IPS DF 6.9 (cell line): Measurements from ENCODE around the gene OLFML3.

Source experiments
- DNase-seq: peaks from one replicate; pipeline ENCODE4 v3.0.0-alpha.2; 2013; ENCODE audit warnings: low read depth, low spot score
- H3K27ac ChIP-seq: one replicate; pipeline ENCODE4 v1.5.1; 2013; ENCODE audit warnings: low read length, control low read depth
- H3K27me3 ChIP-seq: 2 replicates; pipeline ENCODE4 v1.6.1; 2013; ENCODE audit warnings: mild to moderate bottlenecking, low read length; ENCODE audit not compliant: control insufficient read depth, insufficient read depth
- H3K36me3 ChIP-seq: 2 replicates; pipeline ENCODE4 v1.6.1; 2013; ENCODE audit warnings: low read length; ENCODE audit not compliant: control insufficient read depth, insufficient read depth
- H3K4me1 ChIP-seq: 2 replicates; pipeline ENCODE4 v1.6.1; 2013; ENCODE audit warnings: low read length; ENCODE audit not compliant: control insufficient read depth, insufficient read depth
- H3K4me3 ChIP-seq: 2 replicates; pipeline ENCODE4 v1.5.1; 2013; ENCODE audit warnings: mild to moderate bottlenecking, low read length
- H3K9me3 ChIP-seq: 2 replicates; pipeline ENCODE4 v1.6.1; 2013; ENCODE audit warnings: low read length, inconsistent platforms; ENCODE audit not compliant: control insufficient read depth, insufficient read depth
- WGBS: extraction: QIAGEN DNeasy Blood & Tissue Kit; methylation state at CpG from one replicate; pipeline ENCODE4 v1.1.7; 2013; ENCODE audit warnings: mixed read lengths, missing lambda C conversion rate; ENCODE audit not compliant: insufficient read length, insufficient coverage; 5-methylcytosine and 5-hydroxymethylcytosine counted together

OLFML3 gene

DNA sequence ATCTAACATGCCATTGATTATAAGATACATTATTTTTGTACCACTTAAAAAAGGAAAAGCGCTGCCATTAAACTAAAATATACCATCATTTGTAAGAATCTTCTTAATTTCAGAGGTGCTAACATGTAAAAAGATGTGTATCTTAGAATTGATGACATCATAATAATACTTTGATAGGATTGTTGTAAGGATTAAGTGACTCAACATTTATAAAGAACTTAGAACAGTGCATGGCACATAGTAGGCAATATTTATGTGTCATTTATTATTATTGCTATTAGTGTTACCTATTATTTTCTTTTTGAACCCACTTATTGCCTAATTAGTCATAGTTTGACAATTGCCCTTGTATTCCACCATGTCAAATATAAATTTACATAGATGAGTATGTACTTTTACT lies 28.4 kb upstream of the OLFML3 start:
- Histone ChIP-seq H3K27ac (no peak overlapping the region), H3K4me1 (no peaks in the 10 kb centered on the region), H3K9me3 (no peaks in the 10 kb centered on the region), H3K27me3 (no peaks in the 10 kb centered on the region), H3K4me3 (no peak overlapping the region), H3K36me3 (no peaks in the 10 kb centered on the region)
- no CpG with 5 or more reads among the region's 1 CpG for WGBS
- DNase-seq: no peak

DNA sequence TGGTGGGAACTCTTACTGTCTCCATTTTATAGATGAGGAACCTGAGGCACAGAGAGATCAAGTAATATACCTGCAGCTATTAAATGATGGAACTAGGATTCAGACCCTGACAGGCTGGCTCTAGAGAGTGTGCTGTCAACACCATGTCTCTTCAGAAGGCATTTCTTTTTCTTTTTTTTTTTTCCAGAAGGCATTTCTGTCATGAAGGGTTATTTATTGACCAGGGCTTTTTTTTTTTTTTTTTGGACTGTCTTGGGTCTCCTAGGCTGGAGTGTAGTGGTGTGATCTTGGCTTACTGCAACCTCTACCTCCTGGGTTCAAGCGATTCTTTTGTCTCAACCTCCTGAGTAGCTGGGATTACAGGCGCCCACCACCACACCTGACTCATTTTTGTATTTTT lies 27.6 kb upstream of the OLFML3 start:
- H3K36me3 ChIP-seq: no peaks in the 10 kb centered on the region
- DNase-seq: no peak
- no peaks in the 10 kb centered on the region for H3K9me3 ChIP-seq
- H3K27me3 ChIP-seq: no peaks in the 10 kb centered on the region
- no peak overlapping the region for H3K27ac ChIP-seq
- WGBS: no CpG with 5 or more reads among the region's 2 CpGs
- no peak overlapping the region for H3K4me3 ChIP-seq
- H3K4me1 ChIP-seq: no peaks in the 10 kb centered on the region

DNA sequence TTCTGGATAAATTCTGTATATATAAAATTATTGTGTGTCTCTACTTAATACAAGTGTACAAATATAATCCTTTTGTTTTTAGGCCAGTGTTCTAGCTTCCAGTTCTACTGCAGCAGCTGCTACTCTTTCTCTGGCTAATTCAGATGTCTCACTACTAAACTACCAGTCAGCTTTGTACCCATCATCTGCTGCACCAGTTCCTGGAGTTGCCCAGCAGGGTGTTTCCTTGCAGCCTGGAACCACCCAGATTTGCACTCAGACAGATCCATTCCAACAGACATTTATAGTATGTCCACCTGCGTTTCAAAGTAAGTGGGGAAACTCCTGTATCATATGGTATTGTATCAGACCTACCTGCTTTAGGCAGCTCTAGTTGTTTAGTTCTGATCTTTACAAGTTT lies 21.3 kb upstream of the OLFML3 start:
- Histone ChIP-seq H3K27me3 (no peaks in the 10 kb centered on the region), H3K36me3 (peaks cover 3% of the 10 kb centered on the region; the same call in 1 of the 2 replicates), H3K4me3 (no peak overlapping the region), H3K4me1 (no peaks in the 10 kb centered on the region), H3K27ac (no peak overlapping the region), H3K9me3 (no peaks in the 10 kb centered on the region)
- no CpG with 5 or more reads among the region's 1 CpG for WGBS
- no peak for DNase-seq

DNA sequence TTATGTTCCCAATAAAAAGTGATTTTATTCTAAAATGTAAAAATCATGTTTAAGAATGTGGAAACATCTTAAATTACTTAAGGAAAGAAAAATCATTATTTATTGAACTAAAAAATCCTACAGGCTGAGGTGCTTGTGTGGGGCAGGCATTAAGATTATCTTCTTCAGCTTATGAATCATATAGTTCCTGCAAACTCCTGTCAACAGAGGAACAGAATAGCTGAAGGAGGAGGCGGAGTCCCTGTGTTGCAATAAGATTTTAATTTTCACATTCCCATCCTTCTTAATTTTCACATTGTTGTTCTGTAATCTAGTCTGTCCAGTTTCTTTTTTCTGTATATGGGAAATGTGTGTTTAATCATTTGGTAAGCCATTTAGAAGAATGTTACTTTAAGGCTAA lies 20.6 kb upstream of the OLFML3 start:
- no peak overlapping the region for H3K4me3 ChIP-seq
- H3K27ac ChIP-seq: no peak overlapping the region
- no peaks in the 10 kb centered on the region for H3K9me3 ChIP-seq
- no CpG with 5 or more reads among the region's 1 CpG for WGBS
- no peaks in the 10 kb centered on the region for H3K4me1 ChIP-seq
- no peaks in the 10 kb centered on the region for H3K27me3 ChIP-seq
- H3K36me3 ChIP-seq: peaks cover 3% of the 10 kb centered on the region; the same call in 1 of the 2 replicates
- no peak for DNase-seq

DNA sequence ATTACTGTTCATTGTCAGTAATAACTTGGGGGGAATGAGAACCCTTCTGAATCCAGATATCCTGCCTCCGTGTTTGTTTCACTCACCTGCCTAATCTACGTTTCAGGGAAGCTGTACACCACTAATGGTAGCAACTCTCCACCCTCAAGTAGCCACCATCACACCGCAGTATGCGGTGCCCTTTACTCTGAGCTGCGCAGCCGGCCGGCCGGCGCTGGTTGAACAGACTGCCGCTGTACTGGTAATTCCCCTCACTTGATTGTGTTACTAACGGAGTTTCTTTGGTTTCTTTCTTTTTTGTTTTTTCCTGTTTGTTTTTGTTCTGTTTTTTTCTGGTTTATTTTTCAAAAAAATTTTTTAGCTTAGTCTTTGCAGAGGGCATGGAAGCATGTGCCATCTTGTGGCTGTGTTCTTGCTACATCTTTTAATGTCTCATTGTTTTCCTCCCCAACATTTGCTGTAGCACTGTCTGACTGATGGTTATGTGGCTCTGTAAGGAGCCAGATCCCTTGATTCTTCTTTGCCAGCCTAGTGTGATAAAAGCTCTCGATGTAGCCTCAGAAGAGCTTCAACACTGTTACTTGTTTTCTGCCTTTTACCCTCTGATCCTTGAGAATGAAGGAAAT lies 15.9 kb upstream of the OLFML3 start:
- no peak overlapping the region for H3K4me3 ChIP-seq
- no peak for DNase-seq
- no peaks in the 10 kb centered on the region for H3K4me1 ChIP-seq
- WGBS: no CpG with 5 or more reads among the region's 12 CpGs
- H3K27ac ChIP-seq: no peak overlapping the region
- H3K27me3 ChIP-seq: no peaks in the 10 kb centered on the region
- no peaks in the 10 kb centered on the region for H3K9me3 ChIP-seq
- H3K36me3 ChIP-seq: peaks cover 4% of the 10 kb centered on the region; the same call in 1 of the 2 replicates

DNA sequence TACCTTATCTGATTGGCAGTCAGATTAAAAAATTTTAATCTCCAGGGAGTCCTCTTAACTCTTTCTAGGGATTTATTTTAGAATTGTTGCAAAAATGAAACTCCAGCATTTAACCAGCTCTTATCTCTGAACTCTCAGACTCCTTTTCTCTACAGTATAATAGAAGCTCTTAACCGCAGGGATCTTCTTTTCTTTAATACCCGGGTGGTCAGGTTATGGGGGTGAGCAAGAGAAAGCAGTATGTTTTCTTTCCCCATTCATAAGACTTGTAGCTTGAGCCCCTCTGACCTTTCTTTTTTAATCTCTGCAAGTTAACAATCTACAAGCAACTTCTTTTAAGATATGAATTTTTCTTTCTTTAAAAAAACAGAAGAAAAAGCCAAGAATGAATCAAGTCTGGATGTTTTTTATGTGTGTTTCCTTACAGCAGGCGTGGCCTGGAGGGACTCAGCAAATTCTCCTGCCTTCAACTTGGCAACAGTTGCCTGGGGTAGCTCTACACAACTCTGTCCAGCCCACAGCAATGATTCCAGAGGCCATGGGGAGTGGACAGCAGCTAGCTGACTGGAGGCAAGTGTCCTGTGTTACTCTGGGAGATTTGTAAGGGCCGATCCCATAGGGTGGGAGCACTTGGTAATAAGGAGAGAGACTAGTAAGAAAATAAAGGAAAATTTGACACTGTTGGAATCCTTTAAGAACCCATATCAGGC lies 13.4 kb upstream of the OLFML3 start:
- DNase-seq: no peak
- no CpG with 5 or more reads among the region's 4 CpGs for whole genome bisulfite sequencing
- no peaks in the 10 kb centered on the region for H3K4me1 ChIP-seq
- no peak overlapping the region for H3K4me3 ChIP-seq
- H3K27ac ChIP-seq: no peak overlapping the region
- peaks cover 13% of the 10 kb centered on the region; the same call in 1 of the 2 replicates for H3K36me3 ChIP-seq
- H3K9me3 ChIP-seq: no peaks in the 10 kb centered on the region
- H3K27me3 ChIP-seq: no peaks in the 10 kb centered on the region

DNA sequence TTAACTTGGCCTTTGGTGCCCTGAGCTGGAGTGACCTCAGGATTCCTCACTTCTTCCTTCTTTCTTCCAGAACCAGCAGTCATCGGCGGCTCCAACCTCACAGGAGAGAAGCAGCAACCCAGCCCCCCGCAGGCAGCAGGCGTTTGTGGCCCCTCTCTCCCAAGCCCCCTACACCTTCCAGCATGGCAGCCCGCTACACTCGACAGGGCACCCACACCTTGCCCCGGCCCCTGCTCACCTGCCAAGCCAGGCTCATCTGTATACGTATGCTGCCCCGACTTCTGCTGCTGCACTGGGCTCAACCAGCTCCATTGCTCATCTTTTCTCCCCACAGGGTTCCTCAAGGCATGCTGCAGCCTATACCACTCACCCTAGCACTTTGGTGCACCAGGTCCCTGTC lies 6.3 kb upstream of the OLFML3 start:
- peaks cover 3% of the 10 kb centered on the region; the same call in 1 of the 2 replicates for H3K4me1 ChIP-seq
- H3K4me3 ChIP-seq: no peak overlapping the region
- no peaks in the 10 kb centered on the region for H3K9me3 ChIP-seq
- no peak for DNase-seq
- no peaks in the 10 kb centered on the region for H3K27me3 ChIP-seq
- WGBS: no CpG with 5 or more reads among the region's 9 CpGs
- no peak overlapping the region for H3K27ac ChIP-seq
- peaks cover 17% of the 10 kb centered on the region; the same call in 1 of the 2 replicates for H3K36me3 ChIP-seq

DNA sequence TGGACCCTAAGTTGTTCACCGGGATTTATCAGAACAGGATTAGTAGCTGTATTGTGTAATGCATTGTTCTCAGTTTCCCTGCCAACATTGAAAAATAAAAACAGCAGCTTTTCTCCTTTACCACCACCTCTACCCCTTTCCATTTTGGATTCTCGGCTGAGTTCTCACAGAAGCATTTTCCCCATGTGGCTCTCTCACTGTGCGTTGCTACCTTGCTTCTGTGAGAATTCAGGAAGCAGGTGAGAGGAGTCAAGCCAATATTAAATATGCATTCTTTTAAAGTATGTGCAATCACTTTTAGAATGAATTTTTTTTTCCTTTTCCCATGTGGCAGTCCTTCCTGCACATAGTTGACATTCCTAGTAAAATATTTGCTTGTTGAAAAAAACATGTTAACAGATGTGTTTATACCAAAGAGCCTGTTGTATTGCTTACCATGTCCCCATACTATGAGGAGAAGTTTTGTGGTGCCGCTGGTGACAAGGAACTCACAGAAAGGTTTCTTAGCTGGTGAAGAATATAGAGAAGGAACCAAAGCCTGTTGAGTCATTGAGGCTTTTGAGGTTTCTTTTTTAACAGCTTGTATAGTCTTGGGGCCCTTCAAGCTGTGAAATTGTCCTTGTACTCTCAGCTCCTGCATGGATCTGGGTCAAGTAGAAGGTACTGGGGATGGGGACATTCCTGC lies 3.9 kb upstream of the OLFML3 start:
- peaks cover 8% of the 10 kb centered on the region; the same call in 1 of the 2 replicates for H3K36me3 ChIP-seq
- H3K27ac ChIP-seq: no peak overlapping the region
- peaks cover 8% of the 10 kb centered on the region for H3K4me1 ChIP-seq
- no peak for DNase-seq
- no peak overlapping the region for H3K4me3 ChIP-seq
- no CpG with 5 or more reads among the region's 4 CpGs for WGBS
- no peaks in the 10 kb centered on the region for H3K9me3 ChIP-seq
- H3K27me3 ChIP-seq: no peaks in the 10 kb centered on the region

DNA sequence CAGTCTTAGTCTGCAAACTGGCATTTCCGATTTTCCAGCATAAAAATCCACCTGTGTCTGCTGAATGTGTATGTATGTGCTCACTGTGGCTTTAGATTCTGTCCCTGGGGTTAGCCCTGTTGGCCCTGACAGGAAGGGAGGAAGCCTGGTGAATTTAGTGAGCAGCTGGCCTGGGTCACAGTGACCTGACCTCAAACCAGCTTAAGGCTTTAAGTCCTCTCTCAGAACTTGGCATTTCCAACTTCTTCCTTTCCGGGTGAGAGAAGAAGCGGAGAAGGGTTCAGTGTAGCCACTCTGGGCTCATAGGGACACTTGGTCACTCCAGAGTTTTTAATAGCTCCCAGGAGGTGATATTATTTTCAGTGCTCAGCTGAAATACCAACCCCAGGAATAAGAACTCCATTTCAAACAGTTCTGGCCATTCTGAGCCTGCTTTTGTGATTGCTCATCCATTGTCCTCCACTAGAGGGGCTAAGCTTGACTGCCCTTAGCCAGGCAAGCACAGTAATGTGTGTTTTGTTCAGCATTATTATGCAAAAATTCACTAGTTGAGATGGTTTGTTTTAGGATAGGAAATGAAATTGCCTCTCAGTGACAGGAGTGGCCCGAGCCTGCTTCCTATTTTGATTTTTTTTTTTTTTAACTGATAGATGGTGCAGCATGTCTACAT lies 2.5 kb upstream of the OLFML3 start:
- no peak overlapping the region for H3K27ac ChIP-seq
- DNase-seq: no peak
- H3K9me3 ChIP-seq: no peaks in the 10 kb centered on the region
- H3K4me1 ChIP-seq: peaks cover 8% of the 10 kb centered on the region
- H3K4me3 ChIP-seq: no peak overlapping the region
- no peaks in the 10 kb centered on the region for H3K27me3 ChIP-seq
- no CpG with 5 or more reads among the region's 4 CpGs for whole genome bisulfite sequencing
- H3K36me3 ChIP-seq: peaks cover 5% of the 10 kb centered on the region; the same call in 1 of the 2 replicates

DNA sequence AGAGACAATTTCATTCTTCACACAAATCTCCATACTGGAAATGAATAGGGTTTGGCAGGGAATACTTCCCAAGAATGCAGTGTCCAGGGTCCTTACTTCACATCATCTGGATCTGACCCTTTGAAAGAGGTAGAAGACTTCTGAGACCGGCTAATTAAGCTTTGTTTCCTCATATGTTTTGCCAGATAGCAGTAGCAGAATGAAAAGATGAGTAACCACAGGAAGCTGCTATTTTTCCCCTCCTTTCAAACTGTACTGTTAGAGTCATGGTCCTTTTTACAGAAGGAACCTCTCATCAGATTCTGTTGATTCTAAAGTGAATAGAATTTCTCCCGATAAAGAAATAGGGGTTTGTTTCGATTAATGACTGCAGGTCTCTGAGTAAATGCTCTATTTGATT lies 1.4 kb upstream of the OLFML3 start:
- H3K27ac ChIP-seq: no peak overlapping the region

More for the DNA sequence above, 1.4 kb upstream of the OLFML3 start:
- Histone ChIP-seq H3K36me3 (peaks cover 4% of the 10 kb centered on the region; the same call in 1 of the 2 replicates), H3K4me3 (no peak overlapping the region), H3K27me3 (no peaks in the 10 kb centered on the region), H3K9me3 (no peaks in the 10 kb centered on the region), H3K4me1 (peaks cover 12% of the 10 kb centered on the region)
- no peak for DNase-seq
- no CpG with 5 or more reads among the region's 3 CpGs for WGBS
